SU-DHL-6 (cell line): ENCODE data around the gene FAM171A2.
"Not testable (repeated sequence)": the region's sequence is repeated elsewhere in the genome, so short reads cannot be mapped to it uniquely, and the experiment has no call there.

Experiments used
- EZH2phosphoT487 ChIP-seq: fragments of 200-600 bp; sonication (generic), shearing (Covaris generic); conservative IDR thresholded peaks from 2 replicates; pipeline ENCODE4 v1.6.1; 2018; ENCODE audit warnings: mild to moderate bottlenecking, antibody characterized with exemption, low read length, moderate library complexity, mixed read lengths
- TF ChIP-seq, protein P1 (sequence below): fragments of 200-600 bp; sonication (generic); IDR thresholded peaks from one replicate; pipeline ENCODE4 v1.5.1; 2017; ENCODE audit warnings: antibody characterized with exemption, mild to moderate bottlenecking, low read length, moderate library complexity; ENCODE audit not compliant: insufficient read depth, poor library complexity, severe bottlenecking

DNA sequence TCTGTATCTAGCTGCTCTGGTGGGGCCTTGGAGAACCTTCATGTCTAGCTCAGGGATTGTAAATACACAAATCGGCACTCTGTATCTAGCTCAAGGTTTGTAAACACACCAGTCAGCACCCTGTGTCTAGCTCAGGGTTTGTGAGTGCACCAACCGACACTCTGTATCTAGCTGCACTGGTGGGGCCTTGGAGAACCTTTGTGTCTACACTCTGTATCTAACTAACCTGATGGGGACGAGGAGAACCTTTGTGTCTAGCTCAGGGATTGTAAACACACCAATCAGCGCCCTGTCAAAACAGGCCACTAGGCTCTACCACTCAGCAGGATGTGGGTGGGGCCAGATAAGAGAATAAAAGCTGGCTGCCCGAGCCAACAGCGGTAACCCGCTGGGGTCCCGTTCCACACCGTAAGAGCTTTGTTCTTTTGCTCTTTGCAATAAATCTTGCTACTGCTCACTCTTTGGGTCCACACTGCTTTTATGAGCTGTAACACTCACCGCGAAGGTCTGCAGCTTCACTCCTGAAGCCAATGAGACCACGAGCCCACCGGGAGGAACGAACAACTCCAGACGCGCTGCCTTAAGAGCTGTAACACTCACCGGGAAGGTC is 5.9 kb upstream of the FAM171A2 start:
- TF ChIP-seq, protein P1, sequence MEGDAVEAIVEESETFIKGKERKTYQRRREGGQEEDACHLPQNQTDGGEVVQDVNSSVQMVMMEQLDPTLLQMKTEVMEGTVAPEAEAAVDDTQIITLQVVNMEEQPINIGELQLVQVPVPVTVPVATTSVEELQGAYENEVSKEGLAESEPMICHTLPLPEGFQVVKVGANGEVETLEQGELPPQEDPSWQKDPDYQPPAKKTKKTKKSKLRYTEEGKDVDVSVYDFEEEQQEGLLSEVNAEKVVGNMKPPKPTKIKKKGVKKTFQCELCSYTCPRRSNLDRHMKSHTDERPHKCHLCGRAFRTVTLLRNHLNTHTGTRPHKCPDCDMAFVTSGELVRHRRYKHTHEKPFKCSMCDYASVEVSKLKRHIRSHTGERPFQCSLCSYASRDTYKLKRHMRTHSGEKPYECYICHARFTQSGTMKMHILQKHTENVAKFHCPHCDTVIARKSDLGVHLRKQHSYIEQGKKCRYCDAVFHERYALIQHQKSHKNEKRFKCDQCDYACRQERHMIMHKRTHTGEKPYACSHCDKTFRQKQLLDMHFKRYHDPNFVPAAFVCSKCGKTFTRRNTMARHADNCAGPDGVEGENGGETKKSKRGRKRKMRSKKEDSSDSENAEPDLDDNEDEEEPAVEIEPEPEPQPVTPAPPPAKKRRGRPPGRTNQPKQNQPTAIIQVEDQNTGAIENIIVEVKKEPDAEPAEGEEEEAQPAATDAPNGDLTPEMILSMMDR = not testable (repeated sequence)
- not testable (repeated sequence) for TF ChIP-seq EZH2phosphoT487
